GM12872 (cell line): ENCODE data around the gene CASZ1.

Experiments used
- CTCF ChIP-seq: IDR thresholded peaks from 3 replicates; pipeline ENCODE4 v1.5.1; 2011; ENCODE audit warnings: low read depth, mild to moderate bottlenecking, low read length, moderate library complexity; ENCODE audit not compliant: insufficient read depth

Gene CASZ1

GRCh38 chr1:10800778-10801177, 4.3 kb upstream of the CASZ1 start:
- TF ChIP-seq CTCF: no peak

- no peak for TF ChIP-seq CTCF
Measured at GRCh38 chr1:10799726-10800125, 3.3 kb upstream of the CASZ1 start.

- TF ChIP-seq CTCF: no peak
Measured at GRCh38 chr1:10795276-10796021, 997 bp downstream of the CASZ1 start.

- TF ChIP-seq CTCF: no peak
Measured at GRCh38 chr1:10794724-10795275, 1.6 kb downstream of the CASZ1 start.

GRCh38 chr1:10793129-10793651, 3.3 kb downstream of the CASZ1 start:
- TF ChIP-seq CTCF: no peak

- no peak for TF ChIP-seq CTCF
Measured at GRCh38 chr1:10791105-10791951, 5.1 kb downstream of the CASZ1 start.
